K562 (cell line): ENCODE data around the gene CDCA7L. TPM values are rescaled to one million over a fixed set of nuclear protein-coding genes. Genes with fewer than 3 reads are reported as not detected.

Experiments used
- ATAC-seq: fragments of 200-7000 bp; cut with Tn5 transposase; 3 replicates; pipeline ENCODE4 v1.9.1; 2020; ENCODE audit warnings: moderate library complexity
- BruUV-seq: library from RNA; stranded (reverse); fragments of 400-500 nt; replicated peaks from 2 replicates; lab custom pipeline; 2021; lab: Mats Ljungman, UMichigan
- CTCF ChIA-PET: fragments of 300-600 bp; formaldehyde crosslinking; extraction: SDS; loops from one replicate; lab custom pipeline; 2021; ENCODE audit warnings: low intra/inter-chr PET ratio; lab: Yijun Ruan, JAX
- POLR2A ChIA-PET: fragments of 300-600, 350-650 bp; sonication (Branson Sonifier 250); formaldehyde crosslinking; extraction: SDS; loops from one replicate; lab custom pipeline; 2021; ENCODE audit warnings: antibody characterized with exemption, inconsistent platforms; lab: Yijun Ruan, JAX
- DNase-seq, 4 experiments: peaks; one replicate each; pipeline versions ENCODE4 v3.0.0 to v3.0.0-alpha.2; 2011 to 2018; ENCODE audit warnings: low spot score in 3 of 4, mixed read lengths in 3 of 4; ENCODE audit errors: extremely low read depth in 1 of 4
- FAIRE-seq: peaks from 2 replicates; lab custom pipeline; 2011; peaks lifted over from hg19 to GRCh38; lab: Jason Lieb, UNC
- H2AFZ ChIP-seq: 2 replicates; pipeline ENCODE4 v1.6.0; 2011; ENCODE audit warnings: low read depth, low read length, control low read depth, inconsistent platforms
- H3K27ac ChIP-seq: fragments of 200-600 bp; 3 replicates; pipeline ENCODE4 v1.8.0; 2011; ENCODE audit warnings: low read depth, mild to moderate bottlenecking, control low read depth, inconsistent platforms, low read length, moderate library complexity, mixed read lengths; ENCODE audit errors: extremely low read depth
- H3K27me3 ChIP-seq, 2 experiments: fragments of 300-600 bp in 1 of 2; 2 replicates in 1 of 2; 3 replicates in 1 of 2; pipeline versions ENCODE4 v1.6.0 to v1.8.0; 2011; ENCODE audit warnings: inconsistent platforms in 2 of 2, low read length in 2 of 2, mild to moderate bottlenecking in 1 of 2, mixed read lengths in 1 of 2, moderate library complexity in 1 of 2; ENCODE audit not compliant: control insufficient read depth in 2 of 2, insufficient read depth in 2 of 2
- H3K36me3 ChIP-seq: fragments of 300-600 bp; 3 replicates; pipeline ENCODE4 v1.8.0; 2011; ENCODE audit warnings: mild to moderate bottlenecking, low read length, inconsistent platforms; ENCODE audit not compliant: control insufficient read depth, insufficient read depth
- H3K4me1 ChIP-seq, 2 experiments: fragments of 200-600 bp in 1 of 2; replicated peaks in 1 of 2; 2 replicates in 1 of 2; 3 replicates in 1 of 2; pipeline versions ENCODE4 v1.5.1 to v1.8.0; 2011; ENCODE audit warnings: inconsistent platforms in 2 of 2, low read length in 2 of 2, mild to moderate bottlenecking in 1 of 2, mixed read lengths in 1 of 2, moderate library complexity in 1 of 2; ENCODE audit not compliant: control insufficient read depth in 2 of 2, insufficient read depth in 2 of 2
- H3K4me2 ChIP-seq: 2 replicates; pipeline ENCODE4 v1.6.1; 2011; ENCODE audit warnings: low read length, control low read depth, inconsistent platforms, mixed read lengths; ENCODE audit not compliant: insufficient read depth
- H3K4me3 ChIP-seq: fragments of 200-600 bp; sonication (generic), shearing (Covaris generic); 2 replicates; pipeline ENCODE4 v1.5.1; 2016; ENCODE audit warnings: control low read depth, inconsistent platforms
- H3K79me2 ChIP-seq: fragments of 200-600 bp; 3 replicates; pipeline ENCODE4 v1.8.0; 2011; ENCODE audit warnings: low read length, inconsistent platforms; ENCODE audit not compliant: control insufficient read depth, insufficient read depth
- H3K9ac ChIP-seq, 2 experiments: 2 replicates each; pipeline versions ENCODE4 v1.6.0 to v1.6.1; 2011; ENCODE audit warnings: low read depth in 2 of 2, low read length in 2 of 2, control low read depth in 1 of 2, inconsistent platforms in 1 of 2, mild to moderate bottlenecking in 1 of 2, mixed read lengths in 1 of 2; ENCODE audit not compliant: insufficient read depth in 1 of 2
- H3K9me1 ChIP-seq: one replicate; pipeline ENCODE4 v1.6.0; 2011; ENCODE audit warnings: inconsistent platforms, mild to moderate bottlenecking, low read length, moderate library complexity; ENCODE audit not compliant: control insufficient read depth, insufficient read depth
- H3K9me3 ChIP-seq: replicated peaks from 2 replicates; pipeline ENCODE4 v1.5.1; 2011; ENCODE audit warnings: low read depth, low read length, inconsistent platforms; ENCODE audit not compliant: control insufficient read depth, insufficient read depth
- H4K20me1 ChIP-seq: replicated peaks from 2 replicates; pipeline ENCODE4 v1.6.1; 2011; ENCODE audit warnings: low read length, inconsistent platforms, mixed read lengths; ENCODE audit not compliant: control insufficient read depth, insufficient read depth
- BCOR ChIP-seq: fragments of 450-650 bp; IDR thresholded peaks from 2 replicates; pipeline ENCODE4 v1.6.1; 2016
- CREBBP ChIP-seq: IDR thresholded peaks from one replicate; pipeline ENCODE4 v1.6.1; 2012; ENCODE audit warnings: low read depth, mild to moderate bottlenecking, control low read depth, inconsistent platforms, low read length
- FOXP1 ChIP-seq: sonication (generic); formaldehyde crosslinking; IDR thresholded peaks from 2 replicates; pipeline ENCODE4 v1.8.0; 2022; ENCODE audit warnings: mild to moderate bottlenecking, missing genetic modification reagents
- GTF2F1 ChIP-seq: IDR thresholded peaks from 2 replicates; pipeline ENCODE4 v1.6.1; 2011; ENCODE audit warnings: low read depth, low read length, improper control_type of control experiment
- IRF1 ChIP-seq: sonication (generic); formaldehyde crosslinking; IDR thresholded peaks from 2 replicates; pipeline ENCODE4 v1.8.0; 2022; ENCODE audit warnings: missing genetic modification reagents, mild to moderate bottlenecking, borderline replicate concordance
- JUN ChIP-seq, 2 experiments: sonication (generic) in 1 of 2; formaldehyde crosslinking in 1 of 2; IDR thresholded peaks; 2 replicates each; pipeline versions ENCODE4 v1.6.1 to v1.8.0; 2012 to 2022; ENCODE audit warnings: borderline replicate concordance in 2 of 2, mild to moderate bottlenecking in 2 of 2, improper control_type of control experiment in 1 of 2, low read depth in 1 of 2, low read length in 1 of 2, missing genetic modification reagents in 1 of 2
- KDM4B ChIP-seq, 2 experiments: fragments of 450-650 bp in 1 of 2; sonication (generic) in 1 of 2; IDR thresholded peaks; 2 replicates each; pipeline ENCODE4 v1.6.1; 2016 to 2017; ENCODE audit warnings: borderline replicate concordance in 2 of 2, antibody characterized with exemption in 1 of 2, low read depth in 1 of 2, mild to moderate bottlenecking in 1 of 2
- MIER1 ChIP-seq: fragments of 450-650 bp; IDR thresholded peaks from 2 replicates; pipeline ENCODE4 v1.6.1; 2016; ENCODE audit warnings: antibody characterized with exemption, mild to moderate bottlenecking, low read depth
- NELFE ChIP-seq: IDR thresholded peaks from 2 replicates; pipeline ENCODE4 v1.6.1; 2011; ENCODE audit warnings: mild to moderate bottlenecking; ENCODE audit not compliant: insufficient read depth, insufficient read length
- NFATC3 ChIP-seq: fragments of 450-650 bp; IDR thresholded peaks from 2 replicates; pipeline ENCODE4 v1.6.1; 2017; ENCODE audit warnings: mild to moderate bottlenecking
- NFE2L1 ChIP-seq: fragments of 450-650 bp; IDR thresholded peaks from 2 replicates; pipeline ENCODE4 v1.6.1; 2016; ENCODE audit warnings: missing genetic modification characterization, low read depth, mild to moderate bottlenecking, missing compliant biosample characterization, moderate library complexity, borderline replicate concordance
- NONO ChIP-seq, 2 experiments: fragments of 200-400 bp in 1 of 2; fragments of 450-650 bp in 1 of 2; formaldehyde crosslinking in 1 of 2; IDR thresholded peaks; 2 replicates each; pipeline ENCODE4 v1.6.1; 2017; ENCODE audit warnings: low read depth in 2 of 2, mild to moderate bottlenecking in 2 of 2, moderate library complexity in 2 of 2, low read length in 1 of 2
- PCBP2 ChIP-seq: fragments of 200-400 bp; formaldehyde crosslinking; IDR thresholded peaks from 2 replicates; pipeline ENCODE4 v1.6.1; 2018; ENCODE audit warnings: low read length, low read depth, mild to moderate bottlenecking, moderate library complexity; ENCODE audit not compliant: poor library complexity, severe bottlenecking
- POLR2B ChIP-seq: fragments of 450-650 bp; IDR thresholded peaks from 2 replicates; pipeline ENCODE4 v1.6.1; 2018; ENCODE audit warnings: low read depth; ENCODE audit not compliant: partially characterized antibody
- RFX7 ChIP-seq: fragments of 250-450 bp; sonication (Bioruptor Pico); IDR thresholded peaks from 2 replicates; pipeline ENCODE4 v1.5.1; 2021; ENCODE audit warnings: mild to moderate bottlenecking
- SUPT5H ChIP-seq: fragments of 450-650 bp; IDR thresholded peaks from 2 replicates; pipeline ENCODE4 v1.6.1; 2016
- TEAD4 ChIP-seq, 2 experiments: sonication (generic) in 1 of 2; formaldehyde crosslinking in 1 of 2; IDR thresholded peaks; 2 replicates each; pipeline versions ENCODE4 v1.6.1 to v1.8.0; 2012 to 2022; ENCODE audit warnings: borderline replicate concordance in 1 of 2, inconsistent platforms in 1 of 2, low read length in 1 of 2, mild to moderate bottlenecking in 1 of 2, missing genetic modification reagents in 1 of 2
- THRB ChIP-seq: fragments of 450-650 bp; formaldehyde crosslinking; conservative IDR thresholded peaks from 2 replicates; pipeline ENCODE4 v1.4.0; 2022; ENCODE audit warnings: mild to moderate bottlenecking, missing genetic modification characterization
- WGBS: fragments of 100-300 bp; shearing (Covaris generic); methylation state at CpG from one replicate; pipeline ENCODE4 v1.1.6; 2016; ENCODE audit warnings: low coverage, mixed read lengths; ENCODE audit not compliant: insufficient coverage; ENCODE audit errors: missing lambda C conversion rate; 5-methylcytosine and 5-hydroxymethylcytosine counted together
- in situ Hi-C: fragments of 300-500 bp; cut with MboI; formaldehyde crosslinking; loops from 4 replicates; pipeline ENCODE4 v1.15.0; 2018; ENCODE audit warnings: inconsistent platforms, mixed read lengths
- intact Hi-C: fragments of 100-400 bp; cut with micrococcal nuclease; formaldehyde crosslinking; loops from 2 replicates; pipeline ENCODE4 v1.14.2; 2022
- polyA plus RNA-seq, 8 experiments: library from polyadenylated mRNA; depleted of rRNA in 4 of 8; stranded (reverse) in 5 of 8; unstranded in 3 of 8; fragments of >200 nt; fragmentation: Nextera tagmentation in 2 of 8; fragmentation: Illumina TruSeq in 1 of 8; extraction: Ambion mirVana in 2 of 8; extraction: Trizol in 1 of 8; gene quantifications; 2 replicates each; pipeline versions ENCODE4 v1.2.1 to v1.2.3, GENCODE V29; 2011 to 2014; ENCODE audit warnings: inconsistent platforms in 1 of 8, missing spikeins in 1 of 8
- total RNA-seq, 7 experiments: library from RNA; depleted of rRNA in 6 of 7; stranded (reverse); fragments of >200 nt in 6 of 7; fragmentation: Illumina TruSeq in 2 of 7; extraction: Trizol in 2 of 7; gene quantifications; 2 replicates each; pipeline versions ENCODE4 v1.2.1 to v1.2.3, GENCODE V29; 2011 to 2021; ENCODE audit warnings: low replicate concordance in 1 of 7
- TF ChIP-seq, protein P1 (sequence below): sonication (generic); formaldehyde crosslinking; IDR thresholded peaks from 2 replicates; pipeline ENCODE4 v1.4.0; 2020; ENCODE audit warnings: mild to moderate bottlenecking, missing genetic modification reagents

CDCA7L gene
- total and polyA plus RNA-seq, 9 of the 15 experiments (the other 6 are each of a cell fraction or from before 2014, with no cell fraction given): 1.9 to 32.4 (median 3.1) TPM

GRCh38 chr7:21948364-21948763, 2.7 kb upstream of the CDCA7L start:
- H4K20me1 ChIP-seq: no peaks in the 10 kb centered on the region
- no TSS peak for BruUV-seq
- no peak overlapping the region for H2AFZ ChIP-seq
- no peak overlapping the region for H3K4me3 ChIP-seq
- ChIA-PET POLR2A (interaction anchor here (0.6 to 1.3 kb wide), 3 partner anchors 16 to 1167 kb away, joined by 3 to 4 read pairs (median 4); no protein-coding TSS in a partner anchor), CTCF (no interaction called here)
- no peaks in the 10 kb centered on the region for H3K9me1 ChIP-seq
- no peak for ATAC-seq
- H3K27me3 ChIP-seq: peaks cover 6 to 18% of the 10 kb centered on the region in 2 experiments
- no peaks in the 10 kb centered on the region for H3K36me3 ChIP-seq
- no peak for FAIRE-seq
- H3K4me2 ChIP-seq: no peak overlapping the region
- no peak overlapping the region for H3K9ac ChIP-seq
- no peak for DNase-seq
- H3K79me2 ChIP-seq: no peaks in the 10 kb centered on the region
- no peaks in the 10 kb centered on the region for H3K9me3 ChIP-seq
- 3% methylated on average over 2 of the region's 2 CpGs for WGBS
- intact Hi-C loops (no loop called here), in situ Hi-C loops (no loop called here)
- no peak overlapping the region for H3K27ac ChIP-seq
- peaks cover 6 to 16% of the 10 kb centered on the region in 2 experiments; a peak in 4 of 5 replicates for H3K4me1 ChIP-seq
- TF ChIP-seq GTF2F1 (no peak), PCBP2 (no peak), CREBBP (no peak), NFE2L1 (tag) (no peak), FOXP1 (CRISPR knock-in tag) (no peak), NFATC3 (no peak), MIER1 (no peak), THRB (no peak), RFX7 (CRISPR knock-in tag) (no peak), NONO (IDR thresholded peaks at IDR 0.05; ENCODE audit: low read depth in 2 of 2, low read length in 1 of 2) (no peak), JUN (IDR thresholded peaks at IDR 0.05; ENCODE audit: borderline replicate concordance, low read depth, low read length) (no peak), JUN (CRISPR knock-in tag; IDR thresholded peaks at IDR 0.05; ENCODE audit: borderline replicate concordance) (no peak), NELFE (no peak), IRF1 (CRISPR knock-in tag) (no peak), BCOR (no peak), TEAD4 (IDR thresholded peaks at IDR 0.05; ENCODE audit: low read length) (peak; percentile 20; the same call in 1 of the 2 replicates), TEAD4 (CRISPR knock-in tag; IDR thresholded peaks at IDR 0.05; ENCODE audit: borderline replicate concordance) (no peak), SUPT5H (no peak), POLR2B (no peak), KDM4B (IDR thresholded peaks at IDR 0.05; ENCODE audit: borderline replicate concordance in 2 of 2, low read depth in 1 of 2) (no peak)
- TF ChIP-seq, protein P1, sequence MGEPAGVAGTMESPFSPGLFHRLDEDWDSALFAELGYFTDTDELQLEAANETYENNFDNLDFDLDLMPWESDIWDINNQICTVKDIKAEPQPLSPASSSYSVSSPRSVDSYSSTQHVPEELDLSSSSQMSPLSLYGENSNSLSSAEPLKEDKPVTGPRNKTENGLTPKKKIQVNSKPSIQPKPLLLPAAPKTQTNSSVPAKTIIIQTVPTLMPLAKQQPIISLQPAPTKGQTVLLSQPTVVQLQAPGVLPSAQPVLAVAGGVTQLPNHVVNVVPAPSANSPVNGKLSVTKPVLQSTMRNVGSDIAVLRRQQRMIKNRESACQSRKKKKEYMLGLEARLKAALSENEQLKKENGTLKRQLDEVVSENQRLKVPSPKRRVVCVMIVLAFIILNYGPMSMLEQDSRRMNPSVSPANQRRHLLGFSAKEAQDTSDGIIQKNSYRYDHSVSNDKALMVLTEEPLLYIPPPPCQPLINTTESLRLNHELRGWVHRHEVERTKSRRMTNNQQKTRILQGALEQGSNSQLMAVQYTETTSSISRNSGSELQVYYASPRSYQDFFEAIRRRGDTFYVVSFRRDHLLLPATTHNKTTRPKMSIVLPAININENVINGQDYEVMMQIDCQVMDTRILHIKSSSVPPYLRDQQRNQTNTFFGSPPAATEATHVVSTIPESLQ (CRISPR knock-in tag): no peak
